ENCODE data around the gene PSMB7.
"Not testable (repeated sequence)": the region's sequence is repeated elsewhere in the genome, so short reads cannot be mapped to it uniquely, and the experiment has no call there.

Gene PSMB7

GRCh38 chr9:124436320-124436719 lies 21.1 kb upstream of the PSMB7 start:
- TF ChIP-seq, protein P1, sequence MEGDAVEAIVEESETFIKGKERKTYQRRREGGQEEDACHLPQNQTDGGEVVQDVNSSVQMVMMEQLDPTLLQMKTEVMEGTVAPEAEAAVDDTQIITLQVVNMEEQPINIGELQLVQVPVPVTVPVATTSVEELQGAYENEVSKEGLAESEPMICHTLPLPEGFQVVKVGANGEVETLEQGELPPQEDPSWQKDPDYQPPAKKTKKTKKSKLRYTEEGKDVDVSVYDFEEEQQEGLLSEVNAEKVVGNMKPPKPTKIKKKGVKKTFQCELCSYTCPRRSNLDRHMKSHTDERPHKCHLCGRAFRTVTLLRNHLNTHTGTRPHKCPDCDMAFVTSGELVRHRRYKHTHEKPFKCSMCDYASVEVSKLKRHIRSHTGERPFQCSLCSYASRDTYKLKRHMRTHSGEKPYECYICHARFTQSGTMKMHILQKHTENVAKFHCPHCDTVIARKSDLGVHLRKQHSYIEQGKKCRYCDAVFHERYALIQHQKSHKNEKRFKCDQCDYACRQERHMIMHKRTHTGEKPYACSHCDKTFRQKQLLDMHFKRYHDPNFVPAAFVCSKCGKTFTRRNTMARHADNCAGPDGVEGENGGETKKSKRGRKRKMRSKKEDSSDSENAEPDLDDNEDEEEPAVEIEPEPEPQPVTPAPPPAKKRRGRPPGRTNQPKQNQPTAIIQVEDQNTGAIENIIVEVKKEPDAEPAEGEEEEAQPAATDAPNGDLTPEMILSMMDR (IDR thresholded peaks at IDR 0.05; ENCODE audit: insufficient read depth, low read length, missing control alignments): no peak
- no peak overlapping the region for H3K4me3 ChIP-seq (ENCODE audit: low read depth, low read length)
- POLR2A ChIA-PET: no interaction called here
- no peak for DNase-seq (ENCODE audit: low read depth, low spot score)
- CTCF ChIA-PET: interaction anchor here (0.6 to 9.5 kb wide), 2 partner anchors 18 to 35 kb away, joined by 3 to 65 read pairs; partner anchors contain the start of gene PSMB7

GRCh38 chr9:124429530-124429867 lies 14.3 kb upstream of the PSMB7 start:
- TF ChIP-seq, protein P1 (IDR thresholded peaks at IDR 0.05; ENCODE audit: insufficient read depth, low read length, missing control alignments): no peak
- no peak for DNase-seq (ENCODE audit: low read depth, low spot score)
- ChIA-PET POLR2A (no interaction called here), CTCF (interaction anchor here (1.1 to 4.4 kb wide), 3 partner anchors 10 to 106 kb away, joined by 4 to 39 read pairs (median 5); no protein-coding TSS in a partner anchor)
- no peak overlapping the region for H3K4me3 ChIP-seq (ENCODE audit: low read depth, low read length)

DNA sequence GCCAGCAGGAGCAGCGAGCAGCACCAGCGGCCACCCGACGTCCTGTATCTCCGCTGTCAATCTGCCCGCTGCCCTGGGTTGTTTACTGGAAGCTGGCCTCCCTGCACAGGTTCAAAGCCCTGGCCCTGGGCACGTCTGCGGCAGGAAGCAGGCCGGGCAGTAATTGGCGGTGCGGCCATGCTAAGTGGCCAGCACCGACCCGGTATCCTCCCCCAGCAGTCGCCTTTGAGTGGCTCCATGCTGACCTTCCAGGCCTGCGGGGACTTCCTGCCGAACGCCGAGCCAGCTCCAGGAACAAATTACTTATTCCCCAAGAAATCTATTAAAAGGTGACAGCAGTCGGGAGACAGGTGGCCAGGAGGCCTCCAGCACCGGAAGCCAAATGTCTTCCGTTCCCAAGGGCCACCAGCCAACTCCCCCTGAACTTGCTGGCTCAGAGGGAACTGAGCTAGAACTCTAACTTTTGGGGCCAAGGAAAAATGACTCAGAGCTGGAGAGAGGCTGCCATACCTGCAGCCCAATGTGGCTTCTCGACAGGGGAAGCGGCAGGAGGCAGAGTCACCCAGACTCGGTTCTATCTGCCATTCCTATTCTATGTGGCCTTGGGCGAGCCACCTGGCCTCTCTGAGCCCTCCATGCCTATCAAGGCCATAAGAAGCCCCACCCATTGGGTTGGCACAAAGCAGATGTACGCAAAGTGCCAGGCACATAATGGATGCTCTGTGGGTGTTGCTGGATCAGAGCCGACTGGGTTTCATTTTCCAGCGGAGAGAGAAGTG lies 13.7 kb upstream of the PSMB7 start:
- ChIA-PET CTCF (interaction anchor here (1.1 to 4.4 kb wide), 2 partner anchors 10 to 107 kb away, joined by 4 to 39 read pairs; no protein-coding TSS in a partner anchor), POLR2A (no interaction called here)
- TF ChIP-seq, protein P1 (IDR thresholded peaks at IDR 0.05; ENCODE audit: insufficient read depth, low read length, missing control alignments): no peak
- DNase-seq (ENCODE audit: low read depth, low spot score): no peak
- H3K4me3 ChIP-seq (ENCODE audit: low read depth, low read length): no peak overlapping the region

GRCh38 chr9:124427281-124427680 lies 12.0 kb upstream of the PSMB7 start:
- DNase-seq (ENCODE audit: low read depth, low spot score): no peak
- TF ChIP-seq, protein P1 (IDR thresholded peaks at IDR 0.05; ENCODE audit: insufficient read depth, low read length, missing control alignments): no peak
- ChIA-PET POLR2A (no interaction called here), CTCF (interaction anchor here (4.4 kb wide), 1 partner anchor 8 kb away, joined by 39 read pairs; no protein-coding TSS in a partner anchor)
- no peak overlapping the region for H3K4me3 ChIP-seq (ENCODE audit: low read depth, low read length)

GRCh38 chr9:124426361-124426760 lies 11.1 kb upstream of the PSMB7 start:
- DNase-seq (ENCODE audit: low read depth, low spot score): no peak
- POLR2A ChIA-PET: no interaction called here
- CTCF ChIA-PET: no interaction called here
- TF ChIP-seq, protein P1 (IDR thresholded peaks at IDR 0.05; ENCODE audit: insufficient read depth, low read length, missing control alignments): no peak
- no peak overlapping the region for H3K4me3 ChIP-seq (ENCODE audit: low read depth, low read length)

DNA sequence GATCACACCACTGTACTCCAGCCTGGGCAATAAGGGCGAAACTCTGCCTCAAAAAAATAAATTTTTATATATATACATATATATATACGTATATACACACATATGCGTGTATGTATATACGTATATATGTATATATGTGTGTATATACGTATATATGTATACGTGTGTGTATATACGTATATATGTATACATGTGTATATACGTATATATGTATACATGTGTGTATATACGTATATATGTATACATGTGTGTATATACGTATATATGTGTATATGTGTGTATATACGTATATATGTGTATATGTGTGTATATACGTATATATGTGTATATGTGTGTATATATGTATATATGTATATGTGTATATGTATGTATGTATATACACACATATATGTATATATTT lies 10.5 kb upstream of the PSMB7 start:
- DNase-seq (ENCODE audit: low read depth, low spot score); H3K4me3 ChIP-seq (ENCODE audit: low read depth, low read length): not testable (repeated sequence)
- POLR2A ChIA-PET: interaction anchor here (0.6 kb wide), 1 partner anchor 208 kb away, joined by 4 read pairs; no protein-coding TSS in a partner anchor
- CTCF ChIA-PET: interaction anchor here (1.1 kb wide), 1 partner anchor 111 kb away, joined by 3 read pairs; no protein-coding TSS in a partner anchor
